ENCODE measurements around the gene RAB44.

RAB44 gene

DNA sequence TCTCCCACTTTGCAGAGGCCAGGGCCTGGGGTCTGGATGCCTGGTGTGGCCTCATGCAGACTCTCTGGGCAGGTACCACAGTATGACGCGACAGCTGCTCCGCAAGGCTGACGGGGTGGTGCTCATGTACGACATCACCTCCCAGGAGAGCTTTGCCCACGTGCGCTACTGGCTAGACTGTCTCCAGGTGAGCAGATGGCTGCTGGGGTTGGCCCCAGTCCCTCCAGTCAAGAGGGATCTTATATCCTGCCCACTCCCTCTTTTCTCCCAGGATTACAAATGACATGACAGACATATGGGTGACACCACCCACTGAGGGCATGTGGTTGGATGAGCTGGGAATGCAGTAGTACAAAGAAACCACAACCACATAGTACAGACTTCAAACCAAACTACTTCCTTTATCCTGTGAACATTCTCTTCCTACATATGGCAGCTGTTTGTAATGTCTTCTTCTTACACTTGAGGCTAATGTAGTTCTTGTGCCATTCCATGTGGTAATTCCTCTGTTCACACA lies 29.9 kb downstream of the RAB44 start:
- Histone ChIP-seq H3K4me3 (ENCODE audit: low read depth in 1 of 2, low read length in 2 of 2) (no peak overlapping the region), H3K27ac (ENCODE audit: low read depth, low read length) (no peak overlapping the region), H3K9me3 (ENCODE audit: low read length) (no peaks in the 10 kb centered on the region), H3K36me3 (ENCODE audit: insufficient read depth, low read length) (no peaks in the 10 kb centered on the region), H3K9ac (ENCODE audit: low read length) (no peak overlapping the region), H3K4me1 (ENCODE audit: insufficient read depth, low read length) (no peaks in the 10 kb centered on the region), H3K27me3 (ENCODE audit: control insufficient read depth in 1 of 2, insufficient read depth in 2 of 2, low read length in 2 of 2) (no peaks in the 10 kb centered on the region)

DNA sequence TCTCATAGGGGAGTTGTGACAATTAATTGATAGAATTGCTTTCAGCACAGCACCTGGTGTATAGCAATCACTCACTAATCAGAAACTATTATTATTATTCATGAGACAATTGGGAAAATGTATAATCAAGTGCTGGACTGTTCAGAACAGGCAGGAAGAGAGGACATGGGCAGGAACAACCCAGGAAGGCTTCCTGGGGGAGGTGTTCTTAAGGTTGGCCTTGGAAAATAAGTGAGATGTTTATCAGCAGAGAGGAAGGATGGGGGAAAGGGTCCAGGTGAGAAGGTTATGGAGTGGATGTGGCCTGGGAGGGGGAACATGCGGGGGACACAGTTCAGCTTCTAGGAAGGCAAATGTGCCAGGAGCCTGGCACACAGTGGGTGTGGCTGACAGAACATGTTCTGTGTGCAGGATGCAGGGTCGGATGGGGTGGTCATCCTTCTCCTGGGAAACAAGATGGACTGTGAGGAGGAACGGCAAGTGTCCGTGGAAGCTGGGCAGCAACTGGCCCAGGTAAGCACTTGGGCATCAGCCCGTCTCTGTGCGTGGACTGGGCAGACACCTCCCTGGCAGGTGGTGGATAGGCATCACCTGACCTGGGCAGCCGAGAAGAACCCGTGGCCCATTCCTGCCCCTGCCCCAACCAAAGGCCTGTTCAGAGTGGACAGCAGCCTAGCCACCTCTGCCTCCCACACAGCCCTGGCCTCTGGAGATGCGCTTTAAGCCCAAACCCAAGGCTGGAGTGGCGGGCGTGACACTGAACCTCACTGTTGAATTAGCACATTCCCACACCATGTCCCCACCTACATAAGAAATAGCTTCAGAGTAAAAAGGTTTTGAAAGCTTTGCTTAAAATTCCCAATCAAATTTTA lies 30.9 kb downstream of the RAB44 start:
- Histone ChIP-seq H3K4me3 (ENCODE audit: low read depth in 1 of 2, low read length in 2 of 2) (no peak overlapping the region), H3K4me1 (ENCODE audit: insufficient read depth, low read length) (no peaks in the 10 kb centered on the region), H3K9me3 (ENCODE audit: low read length) (no peaks in the 10 kb centered on the region), H3K36me3 (ENCODE audit: insufficient read depth, low read length) (no peaks in the 10 kb centered on the region), H3K27ac (ENCODE audit: low read depth, low read length) (no peak overlapping the region), H3K9ac (ENCODE audit: low read length) (no peak overlapping the region), H3K27me3 (ENCODE audit: control insufficient read depth in 1 of 2, insufficient read depth in 2 of 2, low read length in 2 of 2) (no peaks in the 10 kb centered on the region)

DNA sequence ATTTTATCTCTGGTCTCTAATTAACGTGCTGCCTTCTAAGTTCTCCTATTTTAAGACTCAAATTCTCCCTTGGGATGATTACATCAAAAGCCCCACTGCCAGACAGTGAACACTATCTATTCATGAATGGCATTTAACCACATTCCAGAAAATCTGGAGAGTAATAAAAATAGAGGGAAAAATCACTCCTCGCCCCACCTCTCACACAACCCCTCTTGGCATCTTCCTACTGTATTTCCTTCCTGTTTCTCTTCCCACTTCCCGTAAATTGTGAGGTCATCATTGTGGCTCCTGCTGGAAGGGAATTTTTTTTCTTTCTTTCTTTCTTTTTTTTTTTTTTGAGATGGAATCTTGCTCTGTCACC lies 31.5 kb downstream of the RAB44 start:
- no peaks in the 10 kb centered on the region for H3K36me3 ChIP-seq (ENCODE audit: insufficient read depth, low read length)
- no peak overlapping the region for H3K4me3 ChIP-seq (ENCODE audit: low read depth in 1 of 2, low read length in 2 of 2)
- no peak overlapping the region for H3K9ac ChIP-seq (ENCODE audit: low read length)
- H3K9me3 ChIP-seq (ENCODE audit: low read length): no peaks in the 10 kb centered on the region
- no peaks in the 10 kb centered on the region for H3K4me1 ChIP-seq (ENCODE audit: insufficient read depth, low read length)
- no peaks in the 10 kb centered on the region for H3K27me3 ChIP-seq (ENCODE audit: control insufficient read depth in 1 of 2, insufficient read depth in 2 of 2, low read length in 2 of 2)
- H3K27ac ChIP-seq (ENCODE audit: low read depth, low read length): no peak overlapping the region

DNA sequence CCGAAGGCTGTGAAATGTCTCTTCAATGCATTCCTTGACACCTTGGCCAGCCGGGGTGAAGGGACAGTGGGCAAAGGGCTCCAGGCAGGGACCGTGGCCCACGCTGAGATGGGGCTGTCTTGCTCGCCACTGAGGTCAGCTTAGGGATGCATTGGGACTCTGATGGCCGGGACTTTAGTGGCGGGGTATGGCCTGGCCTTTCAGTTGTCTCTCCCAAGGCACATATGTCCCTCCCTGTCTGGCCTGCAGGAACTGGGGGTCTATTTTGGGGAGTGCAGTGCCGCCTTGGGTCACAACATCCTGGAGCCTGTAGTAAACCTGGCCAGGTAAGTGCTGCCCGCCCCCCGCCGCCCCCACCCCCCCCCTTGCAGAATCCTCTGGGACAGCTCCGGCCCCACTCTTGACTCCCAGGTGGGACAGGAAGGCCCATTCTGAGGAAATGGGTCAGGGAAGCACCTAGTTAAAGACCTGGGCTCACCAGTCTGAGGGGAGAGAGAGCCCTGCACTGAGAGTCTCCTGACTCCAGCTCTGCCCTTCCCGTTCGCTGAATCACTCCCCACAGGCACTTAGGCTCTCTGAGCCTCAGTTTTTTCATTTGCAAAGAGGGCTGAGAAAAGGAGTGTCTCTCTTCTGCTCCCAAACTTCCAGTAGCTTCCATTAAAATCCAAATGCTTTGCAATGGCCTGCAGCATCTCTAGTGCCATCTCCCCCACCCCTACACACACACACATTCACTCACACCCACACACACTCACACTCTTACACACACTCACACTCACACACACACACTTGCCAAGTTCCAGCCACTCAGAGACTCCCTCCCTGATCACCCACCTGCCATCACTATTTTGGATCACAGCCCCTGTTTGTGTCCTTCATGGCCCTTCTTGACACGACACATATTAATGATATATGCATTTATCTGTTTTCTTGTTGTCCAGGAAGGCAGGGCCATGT lies 33.1 kb downstream of the RAB44 start:
- no peak overlapping the region for H3K9ac ChIP-seq (ENCODE audit: low read length)
- no peaks in the 10 kb centered on the region for H3K9me3 ChIP-seq (ENCODE audit: low read length)
- H3K27me3 ChIP-seq (ENCODE audit: control insufficient read depth in 1 of 2, insufficient read depth in 2 of 2, low read length in 2 of 2): no peaks in the 10 kb centered on the region
- no peak overlapping the region for H3K4me3 ChIP-seq (ENCODE audit: low read depth in 1 of 2, low read length in 2 of 2)
- H3K36me3 ChIP-seq (ENCODE audit: insufficient read depth, low read length): no peaks in the 10 kb centered on the region
- no peak overlapping the region for H3K27ac ChIP-seq (ENCODE audit: low read depth, low read length)
- peaks cover 12% of the 10 kb centered on the region for H3K4me1 ChIP-seq (ENCODE audit: insufficient read depth, low read length)

DNA sequence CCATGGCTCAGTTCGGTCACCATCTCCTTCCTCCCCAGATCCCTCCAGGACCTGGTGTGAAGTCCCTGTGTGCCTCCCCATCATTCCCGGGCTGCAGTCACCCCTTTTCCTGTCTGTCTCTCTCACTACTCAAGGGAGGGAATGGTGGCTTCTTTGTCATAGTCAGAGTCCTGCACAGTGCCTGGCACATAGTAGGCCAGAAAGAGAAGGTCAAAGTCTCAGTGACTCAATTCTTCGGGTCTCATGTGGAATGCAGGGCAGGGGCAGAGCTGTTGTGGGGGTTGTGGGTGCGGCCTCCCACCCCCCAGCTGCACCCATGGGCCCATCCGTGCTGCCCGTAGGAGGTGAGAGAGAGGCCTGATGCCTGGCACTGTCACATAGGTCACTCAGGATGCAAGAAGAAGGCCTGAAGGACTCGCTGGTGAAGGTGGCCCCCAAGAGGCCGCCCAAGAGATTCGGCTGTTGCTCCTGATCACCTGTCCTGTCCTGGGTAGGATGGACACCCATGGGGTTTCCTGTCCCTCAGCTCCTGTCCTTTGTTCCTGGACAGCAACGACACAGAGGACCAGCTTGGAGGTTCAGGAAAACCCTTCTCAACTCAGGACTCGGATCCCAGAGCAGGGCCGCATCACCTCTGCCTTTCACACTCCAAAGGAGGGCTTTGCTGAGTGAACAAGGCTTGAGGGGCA lies 34.1 kb downstream of the RAB44 start:
- Histone ChIP-seq H3K27me3 (ENCODE audit: control insufficient read depth in 1 of 2, insufficient read depth in 2 of 2, low read length in 2 of 2) (no peaks in the 10 kb centered on the region), H3K27ac (ENCODE audit: low read depth, low read length) (no peak overlapping the region), H3K36me3 (ENCODE audit: insufficient read depth, low read length) (no peaks in the 10 kb centered on the region), H3K4me3 (ENCODE audit: low read depth in 1 of 2, low read length in 2 of 2) (no peak overlapping the region), H3K9ac (ENCODE audit: low read length) (no peak overlapping the region), H3K9me3 (ENCODE audit: low read length) (no peaks in the 10 kb centered on the region), H3K4me1 (ENCODE audit: insufficient read depth, low read length) (peaks cover 14% of the 10 kb centered on the region)

DNA sequence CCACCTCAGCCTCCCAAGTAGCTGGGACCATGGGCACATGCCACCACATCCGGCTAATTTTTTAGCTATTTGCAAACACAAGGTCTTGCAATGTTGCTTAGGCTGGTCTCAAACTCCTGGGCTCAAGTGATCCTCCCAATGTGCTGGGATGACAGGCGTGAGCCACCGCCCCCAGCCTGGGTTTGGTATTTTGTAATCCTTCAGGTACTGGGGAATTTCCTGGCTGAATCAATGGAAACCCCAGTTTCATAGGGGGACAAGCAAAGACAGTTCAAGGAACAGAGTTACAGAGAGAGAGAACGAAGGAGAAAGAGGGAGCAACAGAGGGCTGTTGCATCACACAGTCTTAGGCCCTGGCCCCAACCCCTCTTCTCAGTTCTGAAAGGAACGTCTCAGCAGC lies 35.7 kb downstream of the RAB44 start:
- Histone ChIP-seq H3K9ac (ENCODE audit: low read length) (no peak overlapping the region), H3K4me3 (ENCODE audit: low read depth in 1 of 2, low read length in 2 of 2) (no peak overlapping the region), H3K36me3 (ENCODE audit: insufficient read depth, low read length) (no peaks in the 10 kb centered on the region), H3K9me3 (ENCODE audit: low read length) (no peaks in the 10 kb centered on the region), H3K27me3 (ENCODE audit: control insufficient read depth in 1 of 2, insufficient read depth in 2 of 2, low read length in 2 of 2) (no peaks in the 10 kb centered on the region), H3K27ac (ENCODE audit: low read depth, low read length) (no peak overlapping the region), H3K4me1 (ENCODE audit: insufficient read depth, low read length) (peaks cover 14% of the 10 kb centered on the region)

DNA sequence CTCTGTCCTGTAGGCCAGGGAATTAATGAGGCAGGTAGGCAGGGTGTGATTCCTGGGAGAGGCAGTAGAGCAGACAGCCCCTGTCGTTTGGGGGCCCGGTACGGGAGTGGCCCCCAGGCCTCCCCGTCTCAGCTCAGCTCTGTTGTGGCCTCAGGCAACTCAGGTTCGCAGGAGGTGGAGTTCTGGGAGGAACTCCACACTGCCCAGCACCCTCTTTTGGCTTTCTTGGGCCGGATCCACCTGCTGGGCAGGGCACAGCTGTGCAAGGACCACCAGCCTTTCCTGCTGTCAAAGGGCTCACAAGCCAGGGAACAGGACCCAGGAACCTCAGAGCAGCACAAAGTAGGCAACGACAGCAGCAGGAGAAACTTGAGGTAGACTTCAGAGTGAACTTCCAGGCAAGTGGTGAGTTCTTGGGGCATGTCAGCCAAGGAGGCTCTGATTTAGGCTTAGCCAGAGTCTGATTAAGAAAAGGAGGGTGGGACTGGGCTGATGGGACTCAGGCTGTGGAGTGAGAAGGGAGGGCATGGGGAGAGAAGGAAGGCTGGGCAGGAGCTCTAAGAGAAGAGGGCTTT lies 36.9 kb downstream of the RAB44 start:
- H3K27me3 ChIP-seq (ENCODE audit: control insufficient read depth in 1 of 2, insufficient read depth in 2 of 2, low read length in 2 of 2): no peaks in the 10 kb centered on the region
- H3K36me3 ChIP-seq (ENCODE audit: insufficient read depth, low read length): no peaks in the 10 kb centered on the region
- H3K9ac ChIP-seq (ENCODE audit: low read length): no peak overlapping the region
- H3K9me3 ChIP-seq (ENCODE audit: low read length): no peaks in the 10 kb centered on the region
- H3K4me1 ChIP-seq (ENCODE audit: insufficient read depth, low read length): peaks cover 14% of the 10 kb centered on the region
- H3K27ac ChIP-seq (ENCODE audit: low read depth, low read length): peak overlapping the region; percentile 68
- peak overlapping the region in 1 of 2 donors; percentile 30 for H3K4me3 ChIP-seq (ENCODE audit: low read depth in 1 of 2, low read length in 2 of 2)

DNA sequence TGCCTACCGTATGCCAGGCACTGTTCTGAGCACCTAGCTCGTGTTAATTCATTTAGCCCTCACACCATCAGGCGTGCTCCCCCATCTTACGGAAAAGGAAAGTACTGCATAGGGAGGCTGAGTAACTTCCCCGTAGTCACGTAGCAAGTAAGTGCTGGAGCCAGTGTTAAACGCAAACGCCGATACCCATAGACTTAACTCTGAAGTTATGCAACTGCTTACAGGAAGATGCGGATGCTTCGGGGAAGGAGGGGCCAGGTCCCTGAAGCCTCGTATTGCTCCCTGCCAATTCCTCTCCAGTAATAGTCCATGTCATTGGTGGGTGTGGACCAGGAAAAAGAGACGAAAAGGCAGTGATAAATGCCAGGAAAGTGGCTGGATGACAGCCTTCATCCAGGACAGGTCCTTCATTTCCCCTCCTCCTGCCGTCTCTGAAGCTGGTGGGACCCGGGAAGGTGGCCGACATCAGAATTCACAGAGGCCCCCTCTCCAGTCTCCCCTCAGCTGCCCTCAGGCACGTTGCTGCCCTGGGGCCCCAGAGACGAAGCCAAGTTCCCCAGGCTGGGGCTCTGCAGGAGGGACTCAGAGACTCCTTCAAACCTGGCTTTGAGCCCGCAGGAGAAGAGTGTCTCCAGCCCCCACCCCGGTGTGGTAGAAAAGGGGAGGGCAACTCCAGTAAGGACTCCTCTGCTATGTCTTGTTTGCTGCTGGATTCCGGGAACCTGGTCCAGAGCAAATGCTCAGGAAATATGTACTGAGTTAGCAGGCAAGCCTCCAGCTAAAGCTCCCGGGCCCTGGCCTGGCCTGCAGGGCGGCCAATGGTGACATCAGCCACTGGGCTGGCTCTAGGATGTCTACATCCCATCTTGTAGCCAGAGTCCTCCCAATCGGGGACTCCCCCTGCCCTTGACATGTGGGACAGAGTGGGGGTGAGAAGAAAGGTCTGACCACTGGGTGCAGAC lies 37.8 kb downstream of the RAB44 start:
- Histone ChIP-seq H3K27ac (ENCODE audit: low read depth, low read length) (peak overlapping the region; percentile 47), H3K27me3 (ENCODE audit: control insufficient read depth in 1 of 2, insufficient read depth in 2 of 2, low read length in 2 of 2) (no peaks in the 10 kb centered on the region), H3K9ac (ENCODE audit: low read length) (no peak overlapping the region), H3K4me3 (ENCODE audit: low read depth in 1 of 2, low read length in 2 of 2) (peak overlapping the region in 1 of 2 donors; percentile 30), H3K36me3 (ENCODE audit: insufficient read depth, low read length) (no peaks in the 10 kb centered on the region), H3K4me1 (ENCODE audit: insufficient read depth, low read length) (peaks cover 14% of the 10 kb centered on the region), H3K9me3 (ENCODE audit: low read length) (no peaks in the 10 kb centered on the region)

DNA sequence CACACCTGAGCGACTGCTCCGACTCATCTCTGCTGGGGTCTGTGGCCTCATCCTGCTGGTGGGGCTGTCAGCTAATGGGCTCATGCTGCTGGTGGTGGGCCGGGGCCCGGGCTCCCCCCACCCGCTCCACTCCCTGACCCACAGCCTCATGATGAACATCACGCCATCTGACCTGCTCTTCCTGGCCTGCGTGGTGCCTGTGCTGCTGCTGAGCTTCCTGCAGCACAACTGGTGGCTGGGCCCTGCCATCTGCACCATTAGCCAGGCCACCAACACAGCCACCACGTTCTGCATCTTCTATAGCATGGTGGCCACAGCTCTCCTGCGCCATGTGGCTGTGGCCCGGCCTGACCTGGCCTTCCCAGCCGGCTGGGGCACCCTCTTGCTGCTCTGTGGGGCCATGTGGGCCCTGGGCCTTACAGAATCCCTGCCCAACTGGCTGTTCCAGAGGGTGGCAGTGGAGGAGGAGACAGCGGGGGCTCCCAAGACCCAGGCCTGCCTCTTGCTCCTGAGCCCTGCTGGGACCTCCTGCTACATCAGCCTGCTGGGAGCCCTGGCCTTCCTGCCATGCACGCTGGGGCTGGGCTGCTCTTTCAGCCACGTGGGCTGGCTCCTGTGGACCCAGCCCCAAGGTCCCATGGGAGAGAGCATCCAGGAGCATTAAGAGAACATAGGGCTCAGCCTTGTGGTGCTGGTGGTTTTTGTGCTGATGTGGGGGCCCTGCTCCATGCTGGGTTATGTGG lies 39.6 kb downstream of the RAB44 start:
- no peaks in the 10 kb centered on the region for H3K9me3 ChIP-seq (ENCODE audit: low read length)
- no peaks in the 10 kb centered on the region for H3K36me3 ChIP-seq (ENCODE audit: insufficient read depth, low read length)
- peaks cover 14% of the 10 kb centered on the region for H3K4me1 ChIP-seq (ENCODE audit: insufficient read depth, low read length)
- H3K4me3 ChIP-seq (ENCODE audit: low read depth in 1 of 2, low read length in 2 of 2): no peak overlapping the region
- H3K9ac ChIP-seq (ENCODE audit: low read length): no peak overlapping the region
- no peak overlapping the region for H3K27ac ChIP-seq (ENCODE audit: low read depth, low read length)
- no peaks in the 10 kb centered on the region for H3K27me3 ChIP-seq (ENCODE audit: control insufficient read depth in 1 of 2, insufficient read depth in 2 of 2, low read length in 2 of 2)

DNA sequence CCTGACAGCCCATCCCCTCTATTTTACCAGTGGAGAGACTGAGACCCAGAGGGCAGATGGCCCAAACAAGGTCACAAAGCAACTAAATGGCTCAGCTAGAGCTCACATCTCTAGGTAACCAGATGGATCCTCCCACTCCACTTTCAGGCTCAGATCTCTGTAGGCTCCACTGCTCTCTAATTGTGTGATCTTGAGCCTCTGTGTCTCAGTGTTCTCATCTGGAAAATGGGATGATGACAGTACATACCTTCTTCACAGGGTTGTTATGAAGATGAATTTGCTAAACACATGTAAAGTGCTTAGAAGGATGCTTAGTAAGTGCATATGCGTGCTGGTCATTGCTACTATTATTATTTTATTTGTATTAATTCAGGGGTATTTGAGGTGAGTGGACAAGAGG lies 40.5 kb downstream of the RAB44 start:
- H3K27me3 ChIP-seq (ENCODE audit: control insufficient read depth in 1 of 2, insufficient read depth in 2 of 2, low read length in 2 of 2): no peaks in the 10 kb centered on the region
- no peak overlapping the region for H3K27ac ChIP-seq (ENCODE audit: low read depth, low read length)
- H3K36me3 ChIP-seq (ENCODE audit: insufficient read depth, low read length): no peaks in the 10 kb centered on the region
- no peaks in the 10 kb centered on the region for H3K9me3 ChIP-seq (ENCODE audit: low read length)
- no peak overlapping the region for H3K9ac ChIP-seq (ENCODE audit: low read length)
- no peak overlapping the region for H3K4me3 ChIP-seq (ENCODE audit: low read depth in 1 of 2, low read length in 2 of 2)
- peaks cover 14% of the 10 kb centered on the region for H3K4me1 ChIP-seq (ENCODE audit: insufficient read depth, low read length)

Measured in muscle layer of colon (tissue), 2 donors.